ENCODE data around the gene USH2A. TPM values are rescaled to one million over a fixed set of nuclear protein-coding genes. Genes with fewer than 3 reads are reported as not detected.

Gene USH2A
- total and polyA plus RNA-seq, 7 donors, result under 0.01 to 0.32 (median 0.30) TPM; not detected in 4

GRCh38 chr1:215590779-215591491 is 832.3 kb downstream of the USH2A start:
- ATAC-seq, result no peak
- intact Hi-C loops (cut with DNase I), result no loop called here
- WGBS, 3 donors, result 76 to 92% (median 85%) methylated on average over 4 of the region's 4 CpGs

DNA sequence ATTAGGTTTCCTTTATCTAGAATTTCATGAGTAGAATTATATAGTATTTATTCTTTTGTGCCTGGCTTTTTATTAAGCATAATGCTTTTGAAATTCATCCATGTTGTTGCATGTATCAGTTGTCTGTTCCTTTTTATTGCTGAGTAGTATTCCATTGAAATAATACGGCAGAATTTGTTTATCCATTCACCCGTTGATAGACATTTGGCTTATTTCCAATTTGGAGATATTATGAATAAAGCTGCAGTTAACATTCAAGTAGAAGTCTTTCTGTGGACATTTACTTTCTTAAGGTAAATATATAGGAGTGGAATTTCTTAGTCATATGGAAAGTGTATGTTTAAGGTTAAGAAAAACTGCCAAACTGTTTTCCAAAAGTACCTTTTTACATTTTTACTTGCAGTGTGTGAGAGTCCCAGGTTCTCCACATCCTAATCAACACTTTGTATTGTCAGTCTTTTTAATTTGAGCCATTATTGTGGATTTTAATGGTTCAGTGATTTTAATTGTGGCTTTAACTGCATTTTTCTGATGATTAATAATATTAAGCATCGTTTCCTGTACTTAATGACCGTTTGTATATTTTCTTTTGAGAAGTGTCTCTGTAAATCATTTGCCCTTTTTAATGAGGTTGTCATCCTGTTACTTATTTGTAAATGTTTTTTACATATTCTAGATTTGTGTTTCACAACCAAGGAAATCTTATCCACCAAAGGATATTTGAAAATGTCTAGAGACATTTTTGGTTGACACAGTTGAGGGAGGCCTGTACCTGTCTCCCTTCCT is 833.4 kb downstream of the USH2A start:
- no peak for TF ChIP-seq CTCF (IDR thresholded peaks at IDR 0.05)
- DNase-seq (no peak), ATAC-seq (no peak)
- H3K4me3 ChIP-seq, result no peak overlapping the region
- no peaks in the 10 kb centered on the region for H3K27me3 ChIP-seq (ENCODE audit: insufficient read depth in 3 of 3, low read length in 2 of 3)
- 79 to 84% (median 82%) methylated on average over 4 of the region's 4 CpGs for WGBS, 3 donors
- H3K9me3 ChIP-seq, result no peaks in the 10 kb centered on the region
- no peak overlapping the region for H3K27ac ChIP-seq
- intact Hi-C loops (cut with DNase I), result no loop called here
- H3K36me3 ChIP-seq (ENCODE audit: insufficient read depth in 1 of 2, low read depth in 1 of 2), result peaks cover 0 to 40% of the 10 kb centered on the region in 2 donors
- peaks cover 6% of the 10 kb centered on the region for H3K4me1 ChIP-seq

More at GRCh38 chr1:215590779-215591491, 832.3 kb downstream of the USH2A start:
- peaks cover 0 to 43% of the 10 kb centered on the region in 2 donors for H3K36me3 ChIP-seq (ENCODE audit: insufficient read depth in 1 of 2, low read depth in 1 of 2)
- H3K27me3 ChIP-seq (ENCODE audit: insufficient read depth in 3 of 3, low read length in 2 of 3), result no peaks in the 10 kb centered on the region
- no peaks in the 10 kb centered on the region for H3K9me3 ChIP-seq
- no peak for DNase-seq
- no peak overlapping the region for H3K4me3 ChIP-seq
- no peak for TF ChIP-seq CTCF (IDR thresholded peaks at IDR 0.05)
- peaks cover 7% of the 10 kb centered on the region for H3K4me1 ChIP-seq
- H3K27ac ChIP-seq, result no peak overlapping the region

- intact Hi-C loops (cut with DNase I), result no loop called here
These were observed 838.9 kb downstream of the USH2A start for GRCh38 chr1:215584389-215584788.

DNA sequence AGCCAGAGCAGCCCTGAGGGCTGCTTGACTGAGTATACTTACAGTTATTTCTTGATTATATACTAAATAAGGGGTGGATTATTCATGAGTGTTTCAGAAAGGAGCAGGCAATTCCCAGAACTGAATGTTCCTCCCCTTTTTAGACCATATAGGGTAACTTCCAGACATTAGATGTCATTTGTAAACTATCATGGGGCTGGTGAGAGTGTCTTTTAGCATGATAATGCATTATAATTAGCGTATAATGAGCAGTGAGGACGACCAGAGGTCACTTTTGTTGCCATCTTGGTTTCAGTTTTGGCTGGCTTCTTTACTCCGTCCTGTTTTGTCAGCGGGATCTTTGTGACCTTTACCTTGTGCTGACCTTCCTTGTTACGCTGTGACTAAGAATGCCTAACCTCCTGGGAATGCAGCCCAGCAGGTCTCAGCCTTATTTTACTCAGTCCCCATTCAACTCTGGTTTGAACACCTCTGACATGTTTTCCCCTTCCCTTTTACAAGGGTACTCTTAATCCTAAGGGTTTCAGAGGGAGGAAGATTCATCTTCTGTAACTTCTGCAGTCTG is 840.0 kb downstream of the USH2A start:
- ATAC-seq, result peak in 3 of 4 donors; percentile 30 to 75 (median 57)
- WGBS, 3 donors, result 39 to 43% (median 39%) methylated on average over 5 of the region's 5 CpGs

More at GRCh38 chr1:215584389-215584788, 838.9 kb downstream of the USH2A start:
- DNase-seq (no peak), ATAC-seq (no peak)
- no peak for TF ChIP-seq CTCF (IDR thresholded peaks at IDR 0.05)
- Histone ChIP-seq H3K4me1 (no peaks in the 10 kb centered on the region), H3K9me3 (no peaks in the 10 kb centered on the region), H3K27ac (no peak overlapping the region), H3K4me3 (no peak overlapping the region), H3K36me3 (ENCODE audit: insufficient read depth in 1 of 2, low read depth in 1 of 2) (peaks cover 0 to 81% of the 10 kb centered on the region in 2 donors), H3K27me3 (ENCODE audit: insufficient read depth in 3 of 3, low read length in 2 of 3) (no peaks in the 10 kb centered on the region)
- WGBS, 3 donors, result 93 to 100% (median 97%) methylated on average over 1 of the region's 1 CpG

More for the DNA sequence above, 840.0 kb downstream of the USH2A start:
- Histone ChIP-seq H3K4me3 (no peak overlapping the region), H3K27me3 (ENCODE audit: insufficient read depth in 3 of 3, low read length in 2 of 3) (no peaks in the 10 kb centered on the region), H3K9me3 (no peaks in the 10 kb centered on the region), H3K36me3 (ENCODE audit: insufficient read depth in 1 of 2, low read depth in 1 of 2) (peaks cover 0 to 81% of the 10 kb centered on the region in 2 donors), H3K27ac (no peak overlapping the region), H3K4me1 (no peaks in the 10 kb centered on the region)
- DNase-seq, result no peak
- intact Hi-C loops (cut with DNase I), result no loop called here
- TF ChIP-seq CTCF (IDR thresholded peaks at IDR 0.05), result no peak
